Cardiac fibroblast (primary cell): ENCODE results near the gene MRPS18A.

Experiments
- DNase-seq, 2 donors: peaks; one replicate each; pipeline versions ENCODE4 v3.0.0 to v3.0.0-alpha.2; 2010; ENCODE audit warnings: low read depth in 2 of 2
- H3K4me3 ChIP-seq, 2 donors: replicated peaks in 1 of 2; 1 replicate in 1 of 2; 2 replicates in 1 of 2; pipeline ENCODE4 v1.5.1; 2011; ENCODE audit warnings: low read depth in 2 of 2, low read length in 2 of 2, mild to moderate bottlenecking in 2 of 2, moderate library complexity in 1 of 2
- TF ChIP-seq, protein P1 (sequence below): IDR thresholded peaks from one replicate; pipeline ENCODE4 v1.5.1; 2011; ENCODE audit warnings: low read depth, mild to moderate bottlenecking, low read length, inconsistent platforms

Gene MRPS18A

DNA sequence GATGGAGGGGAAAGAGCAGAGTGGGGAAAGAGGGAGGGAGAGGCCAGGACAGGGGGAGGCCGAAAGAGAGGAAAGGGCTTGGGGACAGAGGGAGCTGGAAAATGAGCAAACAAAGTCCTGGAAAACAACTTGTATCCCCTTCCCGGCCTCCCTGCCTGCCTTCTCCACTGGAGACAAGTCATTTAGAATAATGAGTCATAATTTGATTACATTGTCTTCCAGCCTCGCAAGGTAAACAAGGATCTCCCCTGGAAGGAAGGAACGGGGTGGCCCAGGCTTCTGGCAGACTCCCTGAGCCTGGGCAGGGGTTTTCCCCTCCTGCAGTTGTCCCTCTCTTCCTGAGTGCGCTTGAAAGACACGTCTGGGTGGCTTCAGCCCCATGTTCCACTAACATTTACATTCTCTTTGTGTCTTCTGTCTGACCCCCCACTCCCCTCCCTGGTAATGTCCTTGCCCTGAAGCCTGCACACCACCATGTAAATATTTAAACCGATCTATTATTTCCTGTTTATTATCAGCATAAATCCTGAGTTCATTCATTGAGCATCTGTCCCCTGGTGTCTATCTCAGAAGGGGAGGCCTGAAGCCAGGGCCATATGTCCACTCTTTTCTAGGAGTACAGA, 12.1 kb upstream of the MRPS18A start:
- TF ChIP-seq, protein P1, sequence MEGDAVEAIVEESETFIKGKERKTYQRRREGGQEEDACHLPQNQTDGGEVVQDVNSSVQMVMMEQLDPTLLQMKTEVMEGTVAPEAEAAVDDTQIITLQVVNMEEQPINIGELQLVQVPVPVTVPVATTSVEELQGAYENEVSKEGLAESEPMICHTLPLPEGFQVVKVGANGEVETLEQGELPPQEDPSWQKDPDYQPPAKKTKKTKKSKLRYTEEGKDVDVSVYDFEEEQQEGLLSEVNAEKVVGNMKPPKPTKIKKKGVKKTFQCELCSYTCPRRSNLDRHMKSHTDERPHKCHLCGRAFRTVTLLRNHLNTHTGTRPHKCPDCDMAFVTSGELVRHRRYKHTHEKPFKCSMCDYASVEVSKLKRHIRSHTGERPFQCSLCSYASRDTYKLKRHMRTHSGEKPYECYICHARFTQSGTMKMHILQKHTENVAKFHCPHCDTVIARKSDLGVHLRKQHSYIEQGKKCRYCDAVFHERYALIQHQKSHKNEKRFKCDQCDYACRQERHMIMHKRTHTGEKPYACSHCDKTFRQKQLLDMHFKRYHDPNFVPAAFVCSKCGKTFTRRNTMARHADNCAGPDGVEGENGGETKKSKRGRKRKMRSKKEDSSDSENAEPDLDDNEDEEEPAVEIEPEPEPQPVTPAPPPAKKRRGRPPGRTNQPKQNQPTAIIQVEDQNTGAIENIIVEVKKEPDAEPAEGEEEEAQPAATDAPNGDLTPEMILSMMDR: no peak
- DNase-seq: peak; percentile 67 to 73
- H3K4me3 ChIP-seq: no peak overlapping the region

DNA sequence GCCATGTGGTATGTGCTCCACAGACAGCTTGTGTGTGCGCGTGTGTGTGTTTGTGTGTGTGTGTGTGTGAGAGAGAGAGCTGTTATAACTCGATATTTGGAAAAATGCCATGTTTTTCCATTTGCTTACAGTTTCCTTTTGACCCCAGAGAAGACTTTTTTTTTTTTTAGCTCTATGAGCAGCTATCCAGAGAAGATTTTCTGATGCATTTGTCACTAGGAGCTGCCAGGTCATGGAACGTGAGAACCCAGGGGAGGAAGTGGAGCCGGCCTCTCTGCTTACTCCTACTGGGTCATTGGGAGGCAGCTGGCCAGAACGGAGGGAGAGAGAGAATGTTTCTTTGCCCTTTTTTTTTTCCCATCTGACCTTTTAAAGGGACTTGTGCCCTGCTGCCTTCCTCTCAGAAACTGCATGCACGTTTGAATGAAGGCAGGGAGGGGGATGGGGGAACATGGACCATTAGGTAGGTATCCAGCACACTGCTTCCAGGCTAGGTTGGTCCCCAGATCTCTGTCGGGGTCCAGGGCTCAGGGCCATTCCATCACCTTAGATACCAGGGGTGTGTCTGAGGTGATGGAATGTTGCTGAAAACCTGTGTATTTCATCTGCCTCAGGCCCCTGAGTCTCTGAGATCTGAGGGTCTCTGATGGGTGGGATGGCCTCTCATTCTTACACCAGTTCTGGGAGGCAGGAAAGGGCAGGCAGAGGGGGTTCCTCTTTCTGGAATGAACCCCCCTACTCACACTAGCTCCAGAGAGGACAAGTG, 11.2 kb upstream of the MRPS18A start:
- H3K4me3 ChIP-seq: no peak overlapping the region
- DNase-seq: peak; percentile 65 to 85
- TF ChIP-seq, protein P1: no peak

DNA sequence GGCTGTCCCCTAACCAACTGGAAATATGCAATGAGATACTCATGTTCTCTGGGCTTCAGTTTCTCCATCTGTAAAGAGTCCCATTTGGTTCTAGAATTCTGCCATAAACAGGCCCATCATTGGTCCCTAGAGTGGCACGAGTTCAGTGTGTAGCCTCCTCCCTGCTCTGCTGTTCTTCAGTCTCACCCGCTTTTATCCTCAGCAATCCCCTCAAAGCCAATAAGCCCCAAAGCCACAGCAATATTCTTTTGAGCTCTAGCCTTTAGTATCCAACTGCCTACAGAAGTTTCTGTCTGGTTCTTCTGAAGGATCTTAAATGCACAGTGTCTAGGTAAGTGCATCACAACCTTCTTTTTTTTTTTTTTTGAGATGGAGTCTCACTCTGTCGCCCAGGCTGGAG, 9.8 kb upstream of the MRPS18A start:
- TF ChIP-seq, protein P1: no peak
- no peak for DNase-seq
- H3K4me3 ChIP-seq: no peak overlapping the region

DNA sequence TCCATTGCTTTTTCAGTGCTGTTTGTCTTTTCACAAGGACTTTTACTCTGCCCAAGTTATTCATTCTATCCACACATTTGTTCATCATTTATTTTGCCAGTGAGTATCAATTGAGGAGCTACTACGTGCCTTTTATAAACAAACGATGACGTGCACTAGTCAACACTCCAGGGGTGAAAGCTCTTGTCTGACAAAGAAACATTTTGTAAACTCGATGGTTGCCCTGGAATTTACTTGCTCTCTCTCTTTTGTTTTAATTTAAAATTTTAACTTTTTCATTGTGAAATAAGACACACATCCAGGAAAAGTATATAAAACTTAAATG, 8.3 kb upstream of the MRPS18A start:
- DNase-seq: no peak
- no peak overlapping the region for H3K4me3 ChIP-seq
- TF ChIP-seq, protein P1: no peak

DNA sequence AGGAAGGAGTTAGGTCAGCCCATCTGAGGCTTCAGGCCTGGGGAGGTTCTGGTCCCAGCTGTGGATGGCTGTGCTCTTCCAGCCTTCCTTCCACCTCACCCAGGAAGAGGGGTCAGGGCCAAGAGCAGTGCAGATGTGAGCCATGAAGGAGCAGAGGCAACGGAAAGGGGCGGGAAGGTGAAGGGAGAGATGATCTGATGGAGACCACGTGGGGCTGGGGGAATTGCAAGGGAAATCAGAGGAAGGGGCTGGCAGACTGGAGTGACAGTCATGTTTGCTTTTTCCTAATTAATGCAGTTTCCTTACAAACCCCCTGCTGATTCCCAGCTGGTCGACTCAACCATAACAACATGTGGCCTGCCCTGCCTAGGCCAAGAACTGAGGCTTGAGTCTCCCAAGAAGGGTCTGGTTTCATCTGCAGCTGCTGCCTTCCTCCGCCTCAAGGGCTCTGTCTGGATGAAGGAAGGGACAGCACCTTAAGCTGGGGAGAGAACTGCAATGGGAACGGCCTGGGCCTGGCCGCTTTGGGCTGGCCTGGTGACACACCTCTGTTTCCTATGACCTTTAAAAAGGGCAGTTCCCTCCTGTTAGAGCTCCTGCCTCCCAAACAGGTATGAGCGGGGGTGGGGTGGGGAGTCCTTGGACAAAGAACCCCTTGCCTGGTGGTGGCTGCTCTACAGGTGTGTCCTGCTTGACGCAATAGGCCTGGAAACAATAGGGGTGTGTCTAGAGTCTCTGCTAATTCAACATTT, 7.8 kb upstream of the MRPS18A start:
- no peak for DNase-seq
- H3K4me3 ChIP-seq: no peak overlapping the region
- TF ChIP-seq, protein P1: no peak

DNA sequence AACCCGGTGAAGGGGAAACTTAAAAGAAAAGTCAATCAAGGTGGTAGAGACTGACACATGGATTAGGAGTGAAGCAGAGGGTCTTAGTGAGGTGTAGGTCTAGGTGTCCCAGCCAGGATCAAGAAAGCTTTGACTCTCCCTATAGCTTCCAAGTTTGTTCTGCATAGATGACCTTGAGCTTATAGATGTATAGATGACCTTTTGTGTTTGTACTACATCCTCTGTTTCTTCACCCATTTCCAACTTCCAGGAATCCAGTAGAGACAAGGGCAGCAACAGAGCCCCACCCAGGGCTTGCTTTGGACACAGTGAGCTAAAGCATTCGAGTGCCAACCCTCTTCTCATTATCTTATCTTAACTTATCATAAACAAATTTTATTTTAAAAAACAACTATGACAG, 1.8 kb upstream of the MRPS18A start:
- TF ChIP-seq, protein P1: no peak
- H3K4me3 ChIP-seq: no peak overlapping the region
- no peak for DNase-seq
